GM10248 (cell line): ENCODE data around the gene EML3.

ENCODE experiments used
- CTCF ChIA-PET: fragments of 300-600 bp; sonication (Branson Sonifier 250); formaldehyde crosslinking; extraction: SDS; loops from one replicate; lab custom pipeline; 2021; ENCODE audit warnings: antibody characterized with exemption; lab: Yijun Ruan, JAX
- POLR2A ChIA-PET: fragments of 350-650 bp; sonication (Branson Sonifier 250); formaldehyde crosslinking; extraction: SDS; loops from one replicate; lab custom pipeline; 2020; ENCODE audit warnings: antibody characterized with exemption; lab: Yijun Ruan, JAX
- DNase-seq: peaks from one replicate; pipeline ENCODE4 v3.0.0; 2012; ENCODE audit errors: extremely low spot score
- CTCF ChIP-seq: IDR thresholded peaks from 2 replicates; pipeline ENCODE4 v1.5.1; 2012; ENCODE audit warnings: mild to moderate bottlenecking, low read depth; ENCODE audit errors: extremely low read depth, missing control alignments, control extremely low read depth

EML3 gene

GRCh38 chr11:62605902-62606301 is 6.7 kb downstream of the EML3 start:
- POLR2A ChIA-PET, result interaction anchor here (0.6 to 1.8 kb wide), 2 partner anchors 14 to 1659 kb away, joined by 3 to 7 read pairs; partner anchors contain the start of gene TUT1
- CTCF ChIA-PET, result interaction anchor here (1.2 to 1.5 kb wide), 3 partner anchors 8 to 16 kb away, joined by 3 to 4 read pairs (median 4); partner anchors contain the start of gene B3GAT3
- DNase-seq, result no peak
- no peak for TF ChIP-seq CTCF

- ChIA-PET POLR2A (interaction anchor here (0.6 to 1.8 kb wide), 2 partner anchors 14 to 1660 kb away, joined by 3 to 7 read pairs; partner anchors contain the start of gene TUT1), CTCF (interaction anchor here (1.2 to 1.5 kb wide), 3 partner anchors 9 to 16 kb away, joined by 3 to 4 read pairs (median 4); partner anchors contain the start of gene B3GAT3)
- DNase-seq, result no peak
- no peak for TF ChIP-seq CTCF
These were observed 7.1 kb downstream of the EML3 start for GRCh38 chr11:62605467-62605866.

GRCh38 chr11:62604460-62605120 is 8.0 kb downstream of the EML3 start:
- ChIA-PET POLR2A (interaction anchor here (0.8 to 1.0 kb wide), 3 partner anchors 13 to 60 kb away, joined by 3 to 4 read pairs (median 3); partner anchors contain the start of genes C11orf98, CSKMT and TUT1), CTCF (interaction anchor here (0.7 to 1.7 kb wide), 6 partner anchors 7 to 180 kb away, joined by 4 to 6 read pairs (median 4); partner anchors contain the start of genes B3GAT3 and ROM1)
- DNase-seq, result no peak
- TF ChIP-seq CTCF, result no peak

- ChIA-PET POLR2A (interaction anchor here (0.8 to 1.0 kb wide), 3 partner anchors 13 to 61 kb away, joined by 3 to 4 read pairs (median 3); partner anchors contain the start of genes C11orf98, CSKMT and TUT1), CTCF (interaction anchor here (0.7 to 1.7 kb wide), 5 partner anchors 8 to 179 kb away, joined by 4 to 6 read pairs (median 4); partner anchors contain the start of gene ROM1)
- no peak for TF ChIP-seq CTCF
- no peak for DNase-seq
These were observed 8.7 kb downstream of the EML3 start for GRCh38 chr11:62603776-62604299.

- POLR2A ChIA-PET, result no interaction called here
These were observed 9.5 kb downstream of the EML3 start for GRCh38 chr11:62603072-62603408.

More at GRCh38 chr11:62603072-62603408, 9.5 kb downstream of the EML3 start:
- DNase-seq, result no peak
- CTCF ChIA-PET, result interaction anchor here (1.6 kb wide), 1 partner anchor 178 kb away, joined by 6 read pairs; no protein-coding TSS in a partner anchor
- no peak for TF ChIP-seq CTCF
